ENCODE results near the gene NSG2.

- TF ChIP-seq, protein P1, sequence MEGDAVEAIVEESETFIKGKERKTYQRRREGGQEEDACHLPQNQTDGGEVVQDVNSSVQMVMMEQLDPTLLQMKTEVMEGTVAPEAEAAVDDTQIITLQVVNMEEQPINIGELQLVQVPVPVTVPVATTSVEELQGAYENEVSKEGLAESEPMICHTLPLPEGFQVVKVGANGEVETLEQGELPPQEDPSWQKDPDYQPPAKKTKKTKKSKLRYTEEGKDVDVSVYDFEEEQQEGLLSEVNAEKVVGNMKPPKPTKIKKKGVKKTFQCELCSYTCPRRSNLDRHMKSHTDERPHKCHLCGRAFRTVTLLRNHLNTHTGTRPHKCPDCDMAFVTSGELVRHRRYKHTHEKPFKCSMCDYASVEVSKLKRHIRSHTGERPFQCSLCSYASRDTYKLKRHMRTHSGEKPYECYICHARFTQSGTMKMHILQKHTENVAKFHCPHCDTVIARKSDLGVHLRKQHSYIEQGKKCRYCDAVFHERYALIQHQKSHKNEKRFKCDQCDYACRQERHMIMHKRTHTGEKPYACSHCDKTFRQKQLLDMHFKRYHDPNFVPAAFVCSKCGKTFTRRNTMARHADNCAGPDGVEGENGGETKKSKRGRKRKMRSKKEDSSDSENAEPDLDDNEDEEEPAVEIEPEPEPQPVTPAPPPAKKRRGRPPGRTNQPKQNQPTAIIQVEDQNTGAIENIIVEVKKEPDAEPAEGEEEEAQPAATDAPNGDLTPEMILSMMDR (IDR thresholded peaks at IDR 0.05), result no peak
- no peak for TF ChIP-seq POLR2A (IDR thresholded peaks at IDR 0.05)
Observed at GRCh38 chr5:174047472-174048099, 2.1 kb downstream of the NSG2 start.
